IMR-90 (cell line): ENCODE data around the gene VILL. TPM values are rescaled to one million over a fixed set of nuclear protein-coding genes. Genes with fewer than 3 reads are reported as not detected.

Experiments
- ATAC-seq: fragments of 200-7000 bp; cut with Tn5 transposase; 2 replicates; pipeline ENCODE4 v1.9.1; 2020; ENCODE audit warnings: low read depth, mild to moderate bottlenecking, moderate library complexity
- BruUV-seq: library from RNA; stranded (reverse); fragments of 400-500 nt; replicated peaks from 2 replicates; lab custom pipeline; 2021; lab: Mats Ljungman, UMichigan
- CTCF ChIA-PET: fragments of 300-600 bp; formaldehyde crosslinking; extraction: SDS; loops from one replicate; lab custom pipeline; 2021; ENCODE audit warnings: antibody characterized with exemption; lab: Yijun Ruan, JAX
- POLR2A ChIA-PET: fragments of 300-600 bp; sonication (Branson Sonifier 250); formaldehyde crosslinking; loops from one replicate; lab custom pipeline; 2022; ENCODE audit warnings: antibody characterized with exemption; ENCODE audit not compliant: unreplicated experiment; lab: Charles Lee
- DNase-seq: peaks from one replicate; pipeline ENCODE4 v3.0.0; 2013
- H2AFZ ChIP-seq: replicated peaks from 2 replicates; pipeline ENCODE3; 2013; ENCODE audit warnings: low read length, mild to moderate bottlenecking; ENCODE audit not compliant: poor library complexity
- H2AK5ac ChIP-seq: 2 replicates; pipeline ENCODE4 v1.6.1; 2013; ENCODE audit warnings: low read depth, low read length, inconsistent platforms
- H2AK9ac ChIP-seq: replicated peaks from 2 replicates; pipeline ENCODE3; 2013; ENCODE audit warnings: mild to moderate bottlenecking, low read depth, low read length, moderate library complexity; ENCODE audit not compliant: poor library complexity
- H2BK120ac ChIP-seq: 2 replicates; pipeline ENCODE4 v1.6.1; 2013; ENCODE audit warnings: low read depth, low read length, inconsistent platforms
- H2BK15ac ChIP-seq: 3 replicates; pipeline ENCODE4 v1.6.1; 2013; ENCODE audit warnings: low read depth, low read length, inconsistent platforms
- H2BK20ac ChIP-seq: 2 replicates; pipeline ENCODE4 v1.6.1; 2013; ENCODE audit warnings: low read depth, mild to moderate bottlenecking, inconsistent platforms, low read length, moderate library complexity
- H2BK5ac ChIP-seq: 2 replicates; pipeline ENCODE4 v1.6.1; 2013; ENCODE audit warnings: mild to moderate bottlenecking, low read depth, low read length, inconsistent platforms; ENCODE audit not compliant: poor library complexity, severe bottlenecking
- H3K14ac ChIP-seq: replicated peaks from 2 replicates; pipeline ENCODE4 v1.6.1; 2013; ENCODE audit warnings: low read depth, low read length, inconsistent platforms
- H3K18ac ChIP-seq: 2 replicates; pipeline ENCODE4 v1.6.1; 2013; ENCODE audit warnings: low read depth, low read length, control low read depth
- H3K23ac ChIP-seq: 2 replicates; pipeline ENCODE4 v1.6.1; 2013; ENCODE audit warnings: low read depth, low read length, inconsistent platforms
- H3K27ac ChIP-seq: 2 replicates; pipeline ENCODE4 v1.5.1; 2013; ENCODE audit warnings: mild to moderate bottlenecking, control low read depth, low read length; ENCODE audit not compliant: insufficient read depth
- H3K27me3 ChIP-seq: 2 replicates; pipeline ENCODE4 v1.6.1; 2013; ENCODE audit warnings: low read length; ENCODE audit not compliant: control insufficient read depth, insufficient read depth
- H3K36me3 ChIP-seq: 2 replicates; pipeline ENCODE4 v1.6.1; 2013; ENCODE audit warnings: low read length, mixed read lengths; ENCODE audit not compliant: control insufficient read depth, insufficient read depth
- H3K4ac ChIP-seq: 2 replicates; pipeline ENCODE4 v1.6.1; 2013; ENCODE audit warnings: low read depth, low read length, inconsistent platforms
- H3K4me1 ChIP-seq: 2 replicates; pipeline ENCODE4 v1.6.1; 2013; ENCODE audit warnings: low read length, mixed read lengths; ENCODE audit not compliant: control insufficient read depth, insufficient read depth
- H3K4me2 ChIP-seq: 2 replicates; pipeline ENCODE4 v1.6.1; 2013; ENCODE audit warnings: low read depth, mild to moderate bottlenecking, control low read depth, low read length, moderate library complexity
- H3K4me3 ChIP-seq: 2 replicates; pipeline ENCODE4 v1.5.1; 2013; ENCODE audit warnings: low read depth, mild to moderate bottlenecking, control low read depth, low read length, moderate library complexity; ENCODE audit not compliant: insufficient read depth
- H3K56ac ChIP-seq: 2 replicates; pipeline ENCODE4 v1.6.1; 2013; ENCODE audit warnings: low read length, inconsistent platforms; ENCODE audit not compliant: insufficient read depth; ENCODE audit errors: extremely low read depth
- H3K79me1 ChIP-seq, 2 experiments: 2 replicates each; pipeline ENCODE4 v1.6.1; 2013; ENCODE audit warnings: low read length in 2 of 2, inconsistent platforms in 1 of 2, low read depth in 1 of 2
- H3K9ac ChIP-seq: 2 replicates; pipeline ENCODE4 v1.6.1; 2013; ENCODE audit warnings: low read depth, low read length, control low read depth
- H3K9me1 ChIP-seq: 2 replicates; pipeline ENCODE4 v1.6.1; 2013; ENCODE audit warnings: low read length, inconsistent platforms; ENCODE audit not compliant: insufficient read depth
- H3K9me3 ChIP-seq: 2 replicates; pipeline ENCODE4 v1.6.1; 2013; ENCODE audit warnings: low read length; ENCODE audit not compliant: control insufficient read depth, insufficient read depth
- H4K20me1 ChIP-seq: 2 replicates; pipeline ENCODE4 v1.6.1; 2013; ENCODE audit warnings: low read length, inconsistent platforms; ENCODE audit not compliant: insufficient read depth
- H4K5ac ChIP-seq: 2 replicates; pipeline ENCODE4 v1.6.1; 2013; ENCODE audit warnings: mild to moderate bottlenecking, low read depth, low read length, control low read depth
- H4K8ac ChIP-seq, 2 experiments: 2 replicates each; pipeline ENCODE4 v1.6.1; 2013; ENCODE audit warnings: low read depth in 2 of 2, low read length in 2 of 2, control low read depth in 1 of 2, inconsistent platforms in 1 of 2
- H4K91ac ChIP-seq: 2 replicates; pipeline ENCODE4 v1.6.1; 2013; ENCODE audit warnings: low read depth, low read length, inconsistent platforms; ENCODE audit not compliant: insufficient read depth
- BHLHE40 ChIP-seq: fragments of 150-350 bp; IDR thresholded peaks from 2 replicates; pipeline ENCODE4 v1.6.1; 2016; ENCODE audit warnings: mild to moderate bottlenecking, low read depth, low read length
- CEBPB ChIP-seq: IDR thresholded peaks from 2 replicates; pipeline ENCODE4 v1.6.1; 2012; ENCODE audit warnings: low read depth, low read length, improper control_type of control experiment
- CHD1 ChIP-seq: IDR thresholded peaks from 2 replicates; pipeline ENCODE4 v1.6.1; 2012; ENCODE audit warnings: low read depth, low read length, improper control_type of control experiment
- FOS ChIP-seq: fragments of 150-350 bp; IDR thresholded peaks from 2 replicates; pipeline ENCODE4 v1.6.1; 2016; ENCODE audit warnings: low read depth, low read length
- MAFK ChIP-seq: IDR thresholded peaks from 2 replicates; pipeline ENCODE4 v1.6.1; 2012; ENCODE audit warnings: low read depth, low read length, improper control_type of control experiment
- MAZ ChIP-seq: IDR thresholded peaks from 2 replicates; pipeline ENCODE4 v1.6.1; 2012; ENCODE audit warnings: low read depth, mild to moderate bottlenecking, low read length, improper control_type of control experiment, moderate library complexity, borderline replicate concordance
- MXI1 ChIP-seq: IDR thresholded peaks from 2 replicates; pipeline ENCODE4 v1.6.1; 2012; ENCODE audit warnings: low read depth, mild to moderate bottlenecking, low read length, moderate library complexity, borderline replicate concordance
- NFE2L2 ChIP-seq: fragments of 150-350 bp; IDR thresholded peaks from 2 replicates; pipeline ENCODE4 v1.6.1; 2016; ENCODE audit warnings: low read depth, mild to moderate bottlenecking, low read length
- POLR2A ChIP-seq: IDR thresholded peaks from 2 replicates; pipeline ENCODE4 v1.6.1; 2012; ENCODE audit warnings: mild to moderate bottlenecking, low read depth, low read length
- RAD21 ChIP-seq: IDR thresholded peaks from 2 replicates; pipeline ENCODE4 v1.6.1; 2012; ENCODE audit warnings: low read length, improper control_type of control experiment
- RCOR1 ChIP-seq: IDR thresholded peaks from 2 replicates; pipeline ENCODE4 v1.6.1; 2012; ENCODE audit warnings: mild to moderate bottlenecking, low read length, improper control_type of control experiment; ENCODE audit not compliant: insufficient replicate concordance
- RFX5 ChIP-seq: IDR thresholded peaks from 2 replicates; pipeline ENCODE4 v1.8.0; 2012; ENCODE audit warnings: low read depth, mild to moderate bottlenecking, low read length, moderate library complexity
- SMC3 ChIP-seq: fragments of 150-350 bp; IDR thresholded peaks from 2 replicates; pipeline ENCODE4 v1.6.1; 2016; ENCODE audit warnings: low read depth, mild to moderate bottlenecking, antibody characterized with exemption, low read length, moderate library complexity
- WGBS, 2 experiments: methylation state at CpG; one replicate each; pipeline versions ENCODE4 v1.1.5 to v1.1.7; 2013; ENCODE audit warnings: missing lambda C conversion rate in 2 of 2; ENCODE audit not compliant: insufficient read length in 1 of 2; ENCODE audit errors: extremely low coverage in 2 of 2; 5-methylcytosine and 5-hydroxymethylcytosine counted together
- dilution Hi-C: fragments of 300-500 bp; cut with HindIII; formaldehyde crosslinking; loops from one replicate; pipeline ENCODE4 v1.14.3; 2018; ENCODE audit warnings: low sequenced_read_pairs; ENCODE audit not compliant: unreplicated experiment
- in situ Hi-C: fragments of 300-500 bp; cut with MboI; formaldehyde crosslinking; loops from 3 replicates; pipeline ENCODE4 v1.14.3; 2019; ENCODE audit warnings: low sequenced_read_pairs, inconsistent platforms, mixed read lengths
- intact Hi-C: fragments of 100-400 bp; cut with micrococcal nuclease; formaldehyde crosslinking; loops from 2 replicates; pipeline ENCODE4 v1.10.0; 2022
- polyA plus RNA-seq, 3 experiments: library from polyadenylated mRNA; depleted of rRNA; stranded (reverse); fragments of >200 nt; gene quantifications; 2 replicates each; pipeline ENCODE4 v1.2.3, GENCODE V29; 2012; ENCODE audit warnings: low replicate concordance in 1 of 3
- total RNA-seq: library from RNA; depleted of rRNA; stranded (reverse); fragments of >200 nt; gene quantifications from 2 replicates; pipeline ENCODE4 v1.2.3, GENCODE V29; 2012
- TF ChIP-seq, protein P1 (sequence below): fragments of 150-350 bp; IDR thresholded peaks from 2 replicates; pipeline ENCODE4 v1.6.1; 2016; ENCODE audit warnings: low read depth, mild to moderate bottlenecking, low read length, moderate library complexity, borderline replicate concordance
- TF ChIP-seq, protein P2 (sequence below): fragments of 150-350 bp; IDR thresholded peaks from 2 replicates; pipeline ENCODE4 v1.6.1; 2017; ENCODE audit warnings: mild to moderate bottlenecking, antibody characterized with exemption, low read length, low read depth
- TF ChIP-seq, protein P3 (sequence below): conservative IDR thresholded peaks from 2 replicates; pipeline ENCODE4 v1.5.1; 2012; ENCODE audit warnings: mild to moderate bottlenecking, low read depth, low read length, improper control_type of control experiment

Gene VILL
- total and polyA plus RNA-seq, 2 of the 4 experiments (the other 2 are of a cell fraction) = 2.3 to 4.7 TPM

DNA sequence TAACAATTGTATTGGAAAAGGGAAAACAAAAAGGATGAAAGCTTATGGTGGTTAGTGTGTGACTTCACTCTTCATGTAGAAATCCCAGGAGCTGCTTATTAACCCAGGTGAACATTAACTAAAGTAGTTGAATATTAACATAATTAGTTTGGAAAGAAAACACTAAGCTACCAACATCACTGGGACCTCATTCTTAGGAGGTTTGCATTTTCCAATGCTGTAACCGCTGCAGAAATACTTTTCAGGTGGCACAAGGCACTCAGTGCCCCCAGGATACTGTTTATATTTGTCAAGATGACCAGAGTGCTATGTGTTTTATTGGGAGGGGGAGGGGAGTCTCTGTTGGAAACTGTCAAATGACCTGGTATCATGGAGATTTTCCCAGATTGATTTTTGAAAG, 25.9 kb upstream of the VILL start:
- ATAC-seq = no peak
- no peak overlapping the region for H3K4ac ChIP-seq
- peaks cover 12% of the 10 kb centered on the region; the same call in 1 of the 2 replicates for H3K36me3 ChIP-seq
- H3K9me1 ChIP-seq = peaks cover 5% of the 10 kb centered on the region
- no peak overlapping the region for H2BK15ac ChIP-seq
- no peak overlapping the region for H3K23ac ChIP-seq
- no peak overlapping the region for H3K14ac ChIP-seq
- H3K4me1 ChIP-seq = peaks cover 4% of the 10 kb centered on the region; the same call in 1 of the 2 replicates
- H4K8ac ChIP-seq = no peak overlapping the region
- no peak overlapping the region for H3K18ac ChIP-seq
- no peak overlapping the region for H2BK5ac ChIP-seq
- H3K56ac ChIP-seq = no peak overlapping the region
- H4K20me1 ChIP-seq = peaks cover 6% of the 10 kb centered on the region; the same call in 1 of the 2 replicates
- no peak overlapping the region for H4K91ac ChIP-seq
- no peak overlapping the region for H2AFZ ChIP-seq
- intact Hi-C loops = no loop called here
- in situ Hi-C loops = loop anchor here (5.0 kb wide), 1 partner anchor 107 kb away; no protein-coding TSS in a partner anchor
- WGBS, 2 experiments = no CpG with 5 or more reads among the region's 1 CpG
- no peak overlapping the region for H2AK9ac ChIP-seq
- TF ChIP-seq, protein P1, sequence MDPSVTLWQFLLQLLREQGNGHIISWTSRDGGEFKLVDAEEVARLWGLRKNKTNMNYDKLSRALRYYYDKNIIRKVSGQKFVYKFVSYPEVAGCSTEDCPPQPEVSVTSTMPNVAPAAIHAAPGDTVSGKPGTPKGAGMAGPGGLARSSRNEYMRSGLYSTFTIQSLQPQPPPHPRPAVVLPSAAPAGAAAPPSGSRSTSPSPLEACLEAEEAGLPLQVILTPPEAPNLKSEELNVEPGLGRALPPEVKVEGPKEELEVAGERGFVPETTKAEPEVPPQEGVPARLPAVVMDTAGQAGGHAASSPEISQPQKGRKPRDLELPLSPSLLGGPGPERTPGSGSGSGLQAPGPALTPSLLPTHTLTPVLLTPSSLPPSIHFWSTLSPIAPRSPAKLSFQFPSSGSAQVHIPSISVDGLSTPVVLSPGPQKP = no peak
- TF ChIP-seq, protein P2, sequence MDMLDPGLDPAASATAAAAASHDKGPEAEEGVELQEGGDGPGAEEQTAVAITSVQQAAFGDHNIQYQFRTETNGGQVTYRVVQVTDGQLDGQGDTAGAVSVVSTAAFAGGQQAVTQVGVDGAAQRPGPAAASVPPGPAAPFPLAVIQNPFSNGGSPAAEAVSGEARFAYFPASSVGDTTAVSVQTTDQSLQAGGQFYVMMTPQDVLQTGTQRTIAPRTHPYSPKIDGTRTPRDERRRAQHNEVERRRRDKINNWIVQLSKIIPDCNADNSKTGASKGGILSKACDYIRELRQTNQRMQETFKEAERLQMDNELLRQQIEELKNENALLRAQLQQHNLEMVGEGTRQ = no peak
- TF ChIP-seq MAFK (no peak), NFE2L2 (no peak), SMC3 (no peak), MXI1 (no peak), CEBPB (no peak), FOS (no peak), RFX5 (no peak), RAD21 (no peak), POLR2A (no peak), BHLHE40 (no peak), MAZ (no peak), RCOR1 (no peak), CHD1 (no peak)
- TF ChIP-seq, protein P3, sequence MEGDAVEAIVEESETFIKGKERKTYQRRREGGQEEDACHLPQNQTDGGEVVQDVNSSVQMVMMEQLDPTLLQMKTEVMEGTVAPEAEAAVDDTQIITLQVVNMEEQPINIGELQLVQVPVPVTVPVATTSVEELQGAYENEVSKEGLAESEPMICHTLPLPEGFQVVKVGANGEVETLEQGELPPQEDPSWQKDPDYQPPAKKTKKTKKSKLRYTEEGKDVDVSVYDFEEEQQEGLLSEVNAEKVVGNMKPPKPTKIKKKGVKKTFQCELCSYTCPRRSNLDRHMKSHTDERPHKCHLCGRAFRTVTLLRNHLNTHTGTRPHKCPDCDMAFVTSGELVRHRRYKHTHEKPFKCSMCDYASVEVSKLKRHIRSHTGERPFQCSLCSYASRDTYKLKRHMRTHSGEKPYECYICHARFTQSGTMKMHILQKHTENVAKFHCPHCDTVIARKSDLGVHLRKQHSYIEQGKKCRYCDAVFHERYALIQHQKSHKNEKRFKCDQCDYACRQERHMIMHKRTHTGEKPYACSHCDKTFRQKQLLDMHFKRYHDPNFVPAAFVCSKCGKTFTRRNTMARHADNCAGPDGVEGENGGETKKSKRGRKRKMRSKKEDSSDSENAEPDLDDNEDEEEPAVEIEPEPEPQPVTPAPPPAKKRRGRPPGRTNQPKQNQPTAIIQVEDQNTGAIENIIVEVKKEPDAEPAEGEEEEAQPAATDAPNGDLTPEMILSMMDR = no peak
- H2AK5ac ChIP-seq = no peak overlapping the region
- no peak overlapping the region for H3K9ac ChIP-seq
- peaks cover 4 to 9% of the 10 kb centered on the region in 2 experiments; a peak in 2 of 4 replicates for H3K79me1 ChIP-seq
- DNase-seq = no peak
- BruUV-seq = no TSS peak
- POLR2A ChIA-PET = no interaction called here
- H3K4me2 ChIP-seq = no peak overlapping the region
- dilution Hi-C loops = no loop called here
- no peak overlapping the region for H3K27ac ChIP-seq
- no peaks in the 10 kb centered on the region for H3K27me3 ChIP-seq
- no peak overlapping the region for H4K5ac ChIP-seq
- no peak overlapping the region for H3K4me3 ChIP-seq
- H3K9me3 ChIP-seq = no peaks in the 10 kb centered on the region
- CTCF ChIA-PET = interaction anchor here (0.7 kb wide), 1 partner anchor 110 kb away, joined by 3 read pairs; no protein-coding TSS in a partner anchor
- H2BK120ac ChIP-seq = no peak overlapping the region
- H2BK20ac ChIP-seq = no peak overlapping the region
